GM18520 (cell line): ENCODE measurements around the gene ESYT2.
"Not testable (repeated sequence)": the region's sequence is repeated elsewhere in the genome, so short reads cannot be mapped to it uniquely, and the experiment has no call there.

Experiments used
- ATAC-seq: cut with Tn5 transposase; IDR thresholded peaks from one replicate; pipeline ENCODE4 v1.9.1; 2021; ENCODE audit not compliant: unreplicated experiment

Gene ESYT2

GRCh38 chr7:158703679-158704523 is 125.4 kb downstream of the ESYT2 start:
- not testable (repeated sequence) for ATAC-seq

GRCh38 chr7:158702944-158703343 is 126.4 kb downstream of the ESYT2 start:
- ATAC-seq = no peak

- no peak for ATAC-seq
Measured at GRCh38 chr7:158702196-158702595, 127.1 kb downstream of the ESYT2 start.

GRCh38 chr7:158700008-158700407 is 129.3 kb downstream of the ESYT2 start:
- no peak for ATAC-seq

- no peak for ATAC-seq
Measured at GRCh38 chr7:158699341-158699740, 130.0 kb downstream of the ESYT2 start.

- no peak for ATAC-seq
Measured at GRCh38 chr7:158698657-158699195, 130.6 kb downstream of the ESYT2 start.

- ATAC-seq = not testable (repeated sequence)
Measured at GRCh38 chr7:158697597-158697996, 131.7 kb downstream of the ESYT2 start.

GRCh38 chr7:158695726-158696452 is 133.4 kb downstream of the ESYT2 start:
- no peak for ATAC-seq

- no peak for ATAC-seq
Measured at GRCh38 chr7:158695056-158695455, 134.3 kb downstream of the ESYT2 start.

- ATAC-seq = no peak
Measured at GRCh38 chr7:158694650-158695049, 134.7 kb downstream of the ESYT2 start.

GRCh38 chr7:158689488-158689887 is 139.8 kb downstream of the ESYT2 start:
- no peak for ATAC-seq

- ATAC-seq = no peak
Measured at GRCh38 chr7:158687406-158687805, 141.9 kb downstream of the ESYT2 start.

GRCh38 chr7:158685693-158686092 is 143.6 kb downstream of the ESYT2 start:
- ATAC-seq = no peak

GRCh38 chr7:158684329-158684728 is 145.0 kb downstream of the ESYT2 start:
- ATAC-seq = no peak

- no peak for ATAC-seq
Measured at GRCh38 chr7:158683541-158683940, 145.8 kb downstream of the ESYT2 start.

- no peak for ATAC-seq
Measured at GRCh38 chr7:158682456-158682855, 146.9 kb downstream of the ESYT2 start.
